Measurements from ENCODE around the gene RNF166. TPM values are rescaled to one million over a fixed set of nuclear protein-coding genes. Genes with fewer than 3 reads are reported as not detected.

Gene RNF166
- total RNA-seq, 2 experiments from 2014 or later = 144 to 166 TPM

GRCh38 chr16:88651276-88651988, 54.8 kb downstream of the RNF166 start:
- Mint-ChIP-seq H3K4me3 (peak overlapping the region; percentile 93), H3K27me3 (ENCODE audit: low read depth) (no peaks in the 10 kb centered on the region), H3K9me3 (ENCODE audit: insufficient read depth) (no peaks in the 10 kb centered on the region), H3K4me1 (ENCODE audit: low read depth) (peaks cover 26% of the 10 kb centered on the region), H3K27ac (peak overlapping the region; percentile 94), H3K36me3 (ENCODE audit: low read depth) (peaks cover 18% of the 10 kb centered on the region)
- DNase-seq = peak; percentile 92
- ATAC-seq = peak; percentile 78
- ChIA-PET CTCF (no interaction called here), POLR2A (interaction anchor here (1.7 to 3.0 kb wide), 2 partner anchors 32 to 51 kb away, joined by 5 to 26 read pairs; no protein-coding TSS in a partner anchor)

- ChIA-PET CTCF (no interaction called here), POLR2A (interaction anchor here (1.0 to 3.0 kb wide), 3 partner anchors 31 to 51 kb away, joined by 3 to 26 read pairs (median 5); no protein-coding TSS in a partner anchor)
- Mint-ChIP-seq H3K27me3 (ENCODE audit: low read depth) (no peaks in the 10 kb centered on the region), H3K36me3 (ENCODE audit: low read depth) (peaks cover 16% of the 10 kb centered on the region), H3K4me1 (ENCODE audit: low read depth) (peaks cover 26% of the 10 kb centered on the region), H3K9me3 (ENCODE audit: insufficient read depth) (no peaks in the 10 kb centered on the region), H3K27ac (peak within 1 kb of the TSS; percentile 94), H3K4me3 (peak within 1 kb of the TSS; percentile 93)
- DNase-seq (peak; percentile 93), ATAC-seq (peak; percentile 93)
Measured at GRCh38 chr16:88650749-88651275, 55.4 kb downstream of the RNF166 start, which contains the start of gene CYBA. Gene CYBA (minus strand): TSS chr16:88651053. CDS start chr16:88651013, 40 bp downstream.

GRCh38 chr16:88649924-88650748, 56.1 kb downstream of the RNF166 start:
- ChIA-PET POLR2A (interaction anchor here (0.8 to 3.0 kb wide), 5 partner anchors 11 to 52 kb away, joined by 3 to 26 read pairs (median 5); partner anchors contain the start of gene IL17C), CTCF (interaction anchor here (0.6 kb wide), 1 partner anchor 35 kb away, joined by 3 read pairs; no protein-coding TSS in a partner anchor)
- no peaks in the 10 kb centered on the region for H3K9me3 Mint-ChIP-seq (ENCODE audit: insufficient read depth)
- peaks cover 26% of the 10 kb centered on the region for H3K4me1 Mint-ChIP-seq (ENCODE audit: low read depth)
- no peaks in the 10 kb centered on the region for H3K27me3 Mint-ChIP-seq (ENCODE audit: low read depth)
- H3K27ac Mint-ChIP-seq = peak overlapping the region; percentile 94
- ATAC-seq = peak; percentile 10
- H3K36me3 Mint-ChIP-seq (ENCODE audit: low read depth) = peaks cover 19% of the 10 kb centered on the region
- peak; percentile 58 for DNase-seq
- H3K4me3 Mint-ChIP-seq = peak overlapping the region; percentile 93

GRCh38 chr16:88649195-88649923, 56.8 kb downstream of the RNF166 start:
- no peak for ATAC-seq
- Mint-ChIP-seq H3K36me3 (ENCODE audit: low read depth) (peaks cover 20% of the 10 kb centered on the region), H3K27me3 (ENCODE audit: low read depth) (no peaks in the 10 kb centered on the region), H3K4me3 (peak overlapping the region; percentile 93), H3K4me1 (ENCODE audit: low read depth) (peaks cover 26% of the 10 kb centered on the region), H3K9me3 (ENCODE audit: insufficient read depth) (no peaks in the 10 kb centered on the region), H3K27ac (peak overlapping the region; percentile 94)
- POLR2A ChIA-PET = interaction anchor here (0.8 to 3.0 kb wide), 3 partner anchors 11 to 53 kb away, joined by 3 to 26 read pairs (median 12); partner anchors contain the start of gene IL17C
- no peak for DNase-seq
- CTCF ChIA-PET = interaction anchor here (1.0 kb wide), 1 partner anchor 13 kb away, joined by 4 read pairs; the partner anchor contains the start of gene MVD

GRCh38 chr16:88647178-88648070, 58.8 kb downstream of the RNF166 start:
- H3K4me3 Mint-ChIP-seq = no peak overlapping the region
- H3K27ac Mint-ChIP-seq = no peak overlapping the region
- H3K4me1 Mint-ChIP-seq (ENCODE audit: low read depth) = peaks cover 21% of the 10 kb centered on the region
- ATAC-seq = no peak
- ChIA-PET POLR2A (interaction anchor here (0.5 kb wide), 1 partner anchor 34 kb away, joined by 3 read pairs; no protein-coding TSS in a partner anchor), CTCF (no interaction called here)
- no peak for DNase-seq
- peaks cover 23% of the 10 kb centered on the region for H3K36me3 Mint-ChIP-seq (ENCODE audit: low read depth)
- no peaks in the 10 kb centered on the region for H3K9me3 Mint-ChIP-seq (ENCODE audit: insufficient read depth)
- H3K27me3 Mint-ChIP-seq (ENCODE audit: low read depth) = no peaks in the 10 kb centered on the region

Small RNA genes within 50 kb of the gene (microRNA-seq; reads per million reads assigned to microRNA genes)
- not detected for gene MIR4722

Other genes with a start within 250 kb of the RNF166 start
- 10 to 100 TPM; 80.9 to 90.0 TPM for gene ZC3H18, start 136.0 kb downstream of the RNF166 start, total RNA-seq
- under 1 TPM in 1 of 2 experiments, not detected in 1; 0.37 TPM for gene IL17C, start 67.8 kb downstream of the RNF166 start, total RNA-seq
- gene CYBA, start 55.4 kb downstream of the RNF166 start, total RNA-seq = 100 to 1,000 TPM; 568 to 599 TPM
- gene MVD, start 43.3 kb downstream of the RNF166 start, total RNA-seq = 10 to 100 TPM; 86.0 to 96.1 TPM
- gene SNAI3, start 19.9 kb downstream of the RNF166 start, total RNA-seq = 10 to 100 TPM; 13.4 to 14.3 TPM
- gene CTU2, start 95 bp upstream of the RNF166 start, total RNA-seq = 10 to 100 TPM; 27.5 to 29.2 TPM
- gene PIEZO1, start 78.8 kb upstream of the RNF166 start, total RNA-seq = 100 to 1,000 TPM; 226 to 230 TPM
- gene CDT1, start 97.4 kb upstream of the RNF166 start, total RNA-seq = 100 to 1,000 TPM; 126 to 132 TPM
- gene APRT, start 105.5 kb upstream of the RNF166 start, total RNA-seq = 100 to 1,000 TPM; 140 to 141 TPM
- gene GALNS, start 150.5 kb upstream of the RNF166 start, total RNA-seq = 10 to 100 TPM; 31.1 to 33.3 TPM
- 10 to 100 TPM; 61.2 to 65.3 TPM for gene TRAPPC2L, start 150.7 kb upstream of the RNF166 start, total RNA-seq
- not detected for gene PABPN1L, start 160.3 kb upstream of the RNF166 start, total RNA-seq